ENCODE measurements around the gene WNT4.

Gene WNT4

GRCh38 chr1:22143065-22144033 is at the start of gene WNT4:
Gene WNT4 (minus strand): TSS chr1:22143097. CDS start chr1:22142922, 175 bp downstream.
- peak; percentile 36 for DNase-seq

- no peak for DNase-seq
These were observed 47.8 kb upstream of the WNT4 start for GRCh38 chr1:22190731-22191130.

DNA sequence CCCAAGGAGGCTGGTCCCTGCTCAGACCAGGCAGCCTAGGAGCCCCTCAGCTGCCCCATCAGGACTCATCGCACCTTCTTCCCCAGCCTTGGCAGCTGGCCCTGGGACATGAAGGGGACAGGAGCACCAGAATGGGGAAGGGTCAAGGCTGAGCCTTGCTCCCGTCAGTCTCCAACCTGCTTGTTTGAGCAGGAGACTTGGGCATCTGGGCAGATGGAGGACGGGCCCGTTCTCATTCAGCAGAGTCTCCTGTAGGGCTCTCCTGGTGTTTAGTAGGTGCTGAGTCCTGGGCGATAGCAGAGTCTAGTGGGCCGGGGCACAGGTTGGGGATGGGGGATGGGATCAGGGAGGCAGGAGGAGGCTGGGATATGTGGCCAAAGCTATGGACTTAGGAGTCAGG is 47.4 kb upstream of the WNT4 start:
- DNase-seq = no peak

DNA sequence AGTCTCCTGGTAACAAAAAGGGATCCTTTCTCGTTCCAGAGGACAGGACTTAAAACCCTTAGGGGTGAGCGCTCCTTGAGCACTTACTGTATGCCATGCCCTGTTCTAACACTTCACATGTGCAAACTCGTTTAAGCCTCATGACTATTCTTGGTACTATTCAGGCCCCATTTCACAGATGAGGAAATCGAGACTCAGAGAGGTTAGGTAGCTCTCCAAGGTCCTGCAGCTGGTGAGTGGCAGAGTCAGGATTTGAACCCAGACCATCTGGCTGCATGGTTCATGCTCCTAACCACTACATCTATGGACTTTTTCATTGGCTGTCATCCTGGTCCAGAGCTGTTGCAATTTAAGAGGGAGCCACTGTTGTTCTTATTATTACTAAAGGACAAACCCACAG is 46.7 kb upstream of the WNT4 start:
- DNase-seq = no peak

DNA sequence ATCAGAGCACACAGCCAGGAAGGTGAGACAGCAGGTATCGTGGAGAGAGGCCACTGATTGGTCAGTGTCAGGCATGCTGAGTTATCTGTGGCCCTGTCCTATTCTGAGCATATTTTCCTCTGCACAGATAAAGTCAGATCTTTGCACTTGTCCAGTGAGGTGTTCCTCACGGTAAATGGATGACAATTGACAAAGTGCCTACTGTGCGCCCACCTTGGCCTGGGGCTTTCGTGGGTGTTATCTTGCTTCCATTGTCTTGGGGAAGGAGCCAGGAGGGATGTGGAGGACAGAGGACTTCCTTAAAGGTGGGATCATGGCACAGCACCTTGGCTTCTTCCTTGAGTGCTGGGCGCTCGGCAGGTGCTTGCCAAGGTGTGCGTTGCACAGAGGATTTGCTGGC is 46.0 kb upstream of the WNT4 start:
- DNase-seq = no peak

GRCh38 chr1:22188436-22188835 is 45.5 kb upstream of the WNT4 start:
- DNase-seq = no peak

- DNase-seq = no peak
These were observed 43.4 kb upstream of the WNT4 start for GRCh38 chr1:22186311-22186710.

- peak; percentile 86 for DNase-seq
These were observed 42.2 kb upstream of the WNT4 start for GRCh38 chr1:22184892-22185612.

DNA sequence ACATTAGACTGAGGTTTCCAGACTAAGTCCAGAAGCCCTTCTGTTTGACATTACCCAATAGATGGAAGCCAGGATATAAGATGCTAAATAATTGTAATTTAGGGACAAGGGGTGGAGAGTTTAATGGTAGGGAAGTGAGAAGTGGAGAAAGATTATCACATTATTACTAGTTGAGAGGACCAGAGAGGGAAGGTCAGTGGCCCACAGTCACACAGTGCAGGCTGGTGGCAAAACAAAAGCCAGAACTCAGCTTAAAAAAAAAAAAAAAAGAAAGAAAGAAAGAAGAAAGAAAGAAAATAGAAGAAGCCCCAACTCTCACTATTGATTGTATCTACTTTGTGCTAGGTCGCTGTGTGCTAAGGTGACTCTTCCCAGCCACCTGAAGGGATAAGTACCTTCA is 41.6 kb upstream of the WNT4 start:
- no peak for DNase-seq

GRCh38 chr1:22182715-22183114 is 39.8 kb upstream of the WNT4 start:
- DNase-seq = no peak

GRCh38 chr1:22179197-22179803 is 36.4 kb upstream of the WNT4 start:
- DNase-seq = no peak

GRCh38 chr1:22177354-22178003 is 34.6 kb upstream of the WNT4 start:
- no peak for DNase-seq

DNA sequence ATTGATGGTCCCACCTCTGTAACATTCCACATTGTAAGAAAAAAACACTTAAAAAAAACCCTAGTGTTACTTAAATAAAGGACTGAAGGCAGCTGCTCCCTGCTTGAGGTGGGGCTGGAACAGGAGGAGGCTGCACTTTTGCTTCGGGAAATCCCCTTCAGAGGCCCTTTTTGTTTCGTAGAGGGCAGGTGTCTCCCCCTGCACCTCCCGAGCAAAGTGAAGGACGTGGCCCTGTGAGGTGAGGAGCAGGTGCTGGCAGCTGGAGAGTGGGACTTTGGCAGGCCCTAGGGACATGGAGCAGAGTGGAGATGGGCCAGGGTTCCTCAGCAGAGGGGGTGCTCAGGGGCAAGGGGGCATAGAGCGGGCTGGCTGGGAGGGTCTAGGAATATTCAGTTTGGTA is 33.4 kb upstream of the WNT4 start:
- DNase-seq = peak; percentile 28

DNA sequence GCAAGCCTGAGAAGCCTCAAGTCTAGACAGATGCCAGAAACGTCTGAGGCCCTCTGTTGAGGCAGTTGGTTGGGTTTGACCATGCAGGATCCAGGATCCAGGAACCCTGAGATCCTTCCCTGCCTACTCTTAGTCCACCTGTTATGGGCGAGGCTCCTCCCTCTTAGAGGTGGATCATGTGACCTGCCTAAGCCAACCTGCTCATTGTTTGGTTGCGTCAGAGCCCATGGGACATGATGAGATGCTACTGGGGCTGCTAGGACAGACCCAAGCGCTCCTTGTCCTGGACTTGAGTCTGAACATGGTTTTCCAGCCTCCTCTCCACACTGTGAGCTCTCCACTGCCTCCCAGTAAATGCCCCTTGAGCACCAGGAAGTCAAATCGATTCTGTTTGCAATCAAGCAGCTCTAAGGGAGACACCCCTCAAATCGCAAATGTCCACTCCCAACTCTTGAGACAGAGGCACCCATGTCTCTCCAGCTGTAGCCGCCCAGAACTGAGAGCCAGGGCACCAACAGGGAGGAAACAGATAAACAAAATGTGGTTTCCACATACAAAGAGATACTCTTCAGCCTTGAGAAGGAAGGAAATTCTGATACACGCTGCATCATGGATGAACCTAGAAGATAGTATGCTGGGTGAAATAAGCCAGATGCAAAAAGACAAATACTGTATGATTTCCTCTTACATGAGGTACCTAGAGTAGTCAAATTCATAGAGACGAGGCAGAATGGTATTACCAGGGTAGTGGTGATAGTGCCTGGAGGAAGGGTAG is 31.7 kb upstream of the WNT4 start:
- no peak for DNase-seq

GRCh38 chr1:22171951-22172715 is 29.2 kb upstream of the WNT4 start:
- DNase-seq = no peak

- DNase-seq = no peak
These were observed 26.9 kb upstream of the WNT4 start for GRCh38 chr1:22169816-22170215.

GRCh38 chr1:22168412-22168973 is 25.6 kb upstream of the WNT4 start:
- DNase-seq = no peak

DNA sequence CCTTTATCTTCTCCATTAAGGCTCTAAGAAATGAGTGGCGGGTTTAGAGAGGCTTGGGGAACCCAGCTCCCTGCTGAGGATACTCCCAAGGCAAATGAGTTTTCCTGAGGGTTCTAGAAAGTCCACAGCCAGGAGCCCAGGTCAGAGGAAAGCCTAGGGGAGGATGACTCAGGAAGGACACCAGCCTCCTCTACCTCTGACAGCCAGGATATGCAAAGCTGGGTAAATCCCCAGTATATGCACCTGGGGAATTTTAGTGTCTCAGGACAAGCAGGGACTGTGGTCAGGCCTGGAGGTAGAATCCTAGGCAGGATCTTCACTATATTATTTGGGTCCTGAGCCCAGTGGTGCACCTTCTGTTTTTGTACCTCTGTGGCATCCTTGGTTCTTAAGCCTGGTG is 23.5 kb upstream of the WNT4 start:
- DNase-seq = no peak

GRCh38 chr1:22164841-22165808 is 22.2 kb upstream of the WNT4 start:
- DNase-seq = no peak

DNA sequence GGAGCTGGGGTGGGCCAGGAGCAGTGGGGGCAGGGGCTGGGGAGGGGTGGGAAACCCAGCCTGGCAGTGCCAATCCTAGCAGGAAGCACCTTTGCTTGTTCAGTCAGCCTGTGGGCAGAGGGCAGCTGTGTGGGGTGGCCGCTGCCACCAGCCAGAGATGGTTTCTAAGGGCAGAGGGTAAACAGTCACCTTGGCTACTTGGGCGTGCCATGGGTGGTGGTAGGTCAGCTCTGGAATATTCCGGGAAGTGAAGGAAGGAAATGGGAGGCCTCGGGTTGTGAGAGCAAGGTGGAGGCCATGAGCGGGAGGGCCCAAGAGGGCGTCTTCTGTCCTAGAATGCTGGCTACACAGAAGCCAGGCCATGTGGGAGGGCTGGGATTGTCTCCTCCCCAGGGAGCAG is 20.7 kb upstream of the WNT4 start:
- DNase-seq = no peak
